ENCODE data around the gene TMED6.

TMED6 gene

DNA sequence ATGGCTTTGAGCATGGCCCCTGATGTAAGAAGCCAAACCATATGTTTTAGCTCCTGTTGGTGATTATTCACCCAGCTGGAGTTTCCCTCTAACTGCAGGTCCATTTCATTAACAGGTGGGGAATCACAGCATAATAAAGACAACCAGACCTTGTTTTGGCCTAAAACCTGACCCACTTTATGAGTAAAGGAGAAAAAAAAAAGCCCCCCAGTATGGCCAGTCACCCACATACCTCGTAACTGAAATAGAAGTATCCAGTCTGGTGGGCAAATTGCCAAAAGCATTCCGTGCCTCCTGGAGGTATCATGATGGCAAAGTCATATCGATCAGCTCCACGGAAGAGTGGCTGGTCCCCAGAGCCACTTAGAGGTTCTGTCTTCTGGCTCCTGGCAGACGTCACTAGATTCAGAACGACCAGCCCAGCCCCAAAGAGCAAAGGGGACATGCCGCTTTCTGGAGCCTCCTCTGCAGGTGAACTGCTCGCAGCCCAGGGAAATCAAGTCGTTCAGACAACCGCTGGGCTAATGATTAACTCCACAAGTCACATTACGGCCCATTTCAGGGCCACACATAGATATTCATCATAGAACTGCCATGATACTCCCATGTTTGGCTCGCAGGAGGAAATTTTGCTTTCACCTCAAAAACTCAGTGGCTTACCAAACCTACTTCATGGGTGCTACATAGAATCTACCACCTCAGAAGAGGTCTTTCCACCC, at the start of gene TMED6:
TSS of gene TMED6 (minus strand) at position 478 of the 719 bp plus-strand sequence. CDS start at position 445, 33 bp downstream.
- DNase-seq (ENCODE audit: low read depth in 1 of 2, low spot score in 1 of 2): no peak

DNA sequence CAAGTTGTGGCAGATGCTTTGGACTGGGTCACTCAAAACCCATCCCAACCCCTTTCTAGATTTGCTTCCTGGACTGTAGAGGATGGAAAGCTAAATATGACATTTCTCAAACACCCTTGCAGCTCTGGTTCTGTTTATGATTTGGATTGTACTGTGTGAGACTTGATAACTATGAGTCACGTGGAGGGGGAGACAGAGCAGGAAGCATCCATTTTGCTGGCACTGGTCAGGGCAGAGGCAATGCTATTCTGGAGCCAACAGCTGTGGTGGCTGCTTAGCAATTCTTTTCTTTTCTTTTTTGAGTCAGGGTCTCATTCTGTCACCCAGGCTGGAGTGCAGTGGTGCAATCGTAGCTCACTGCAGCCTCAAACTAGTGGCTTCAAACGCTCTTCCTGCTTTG, 47.8 kb upstream of the TMED6 start:
- DNase-seq (ENCODE audit: low read depth in 1 of 2, low spot score in 1 of 2): no peak

DNA sequence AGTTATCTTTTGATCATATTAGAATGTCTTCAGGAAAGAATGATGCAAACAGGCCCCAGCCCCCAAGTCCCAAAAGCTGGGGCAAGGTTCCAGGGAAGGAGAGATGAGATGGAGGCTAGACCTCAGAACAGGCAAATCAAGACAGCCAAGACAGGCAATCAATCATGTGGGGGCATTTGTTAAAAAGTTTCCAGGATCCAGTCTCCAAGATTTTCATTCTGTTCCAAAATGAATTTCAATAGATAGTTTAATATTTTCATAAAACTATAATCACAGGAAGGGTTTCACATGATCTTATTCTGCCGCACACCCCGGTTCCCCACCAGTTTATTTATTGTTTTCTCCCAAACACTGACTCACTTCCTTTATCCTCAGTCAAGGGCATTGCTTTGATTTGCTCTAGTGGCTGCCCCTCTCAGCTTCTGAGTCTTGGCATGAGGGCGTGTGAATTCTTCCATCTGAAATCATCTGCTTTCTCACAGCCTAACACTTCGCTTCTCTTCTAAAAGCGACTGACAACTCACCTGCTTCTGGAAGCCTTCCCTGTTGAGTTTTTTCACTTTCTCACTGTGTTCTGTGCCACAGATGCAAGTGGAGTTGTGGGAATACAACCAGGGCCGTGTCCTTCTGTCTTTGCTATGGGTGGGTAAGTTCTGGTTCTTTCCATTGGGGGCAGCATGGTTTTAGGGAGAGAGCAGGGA, 46.4 kb upstream of the TMED6 start:
- DNase-seq (ENCODE audit: low read depth in 1 of 2, low spot score in 1 of 2): no peak

- DNase-seq (ENCODE audit: low read depth in 1 of 2, low spot score in 1 of 2): peak; percentile 26 to 67
Observed at GRCh38 chr16:69396187-69397061, 44.8 kb upstream of the TMED6 start.

- DNase-seq (ENCODE audit: low read depth in 1 of 2, low spot score in 1 of 2): no peak
Observed at GRCh38 chr16:69395859-69396186, 44.2 kb upstream of the TMED6 start.

DNA sequence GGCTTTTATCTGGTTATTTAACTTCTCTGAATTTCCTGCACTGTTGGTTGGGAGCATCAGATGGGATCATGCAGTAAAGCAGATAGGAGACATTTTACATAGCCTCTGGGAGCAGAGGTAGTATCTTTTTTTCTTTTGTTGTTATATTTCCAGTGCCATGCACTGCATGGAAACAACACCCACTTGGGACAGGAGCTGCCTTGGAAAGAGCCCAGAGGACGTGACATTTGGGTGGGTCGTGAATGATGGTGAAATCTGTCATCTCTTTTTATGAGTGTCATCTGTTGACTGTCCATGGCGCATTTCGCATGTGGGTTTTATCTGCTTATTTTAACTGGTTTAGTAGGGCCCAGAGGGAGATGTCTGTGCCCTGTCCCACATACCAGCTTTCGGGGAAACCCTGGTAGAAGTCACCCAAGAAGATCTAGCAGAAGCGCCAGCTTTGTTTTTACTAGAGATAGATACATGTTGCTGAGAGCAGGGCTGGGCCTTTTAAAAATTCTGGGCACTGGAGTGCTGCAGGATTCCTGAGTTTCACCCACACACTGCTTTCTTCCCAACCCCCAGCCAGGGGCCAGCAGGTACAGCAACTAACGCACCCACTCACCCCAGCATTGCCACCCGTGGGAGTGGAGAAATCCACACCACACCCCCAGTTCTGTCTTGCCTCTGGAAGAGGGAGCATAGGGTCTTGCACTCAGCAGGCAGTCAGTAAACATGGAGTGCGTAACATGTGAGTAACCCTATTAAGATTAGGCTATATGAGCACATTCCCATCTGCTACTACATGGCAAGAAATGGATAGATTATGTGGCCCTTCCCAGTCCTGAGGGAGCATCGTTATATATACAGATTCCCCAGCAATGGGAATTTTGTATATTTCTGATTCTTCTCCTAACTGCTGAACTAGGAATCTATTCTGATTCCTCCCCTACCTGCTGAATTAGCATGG, 42.6 kb upstream of the TMED6 start:
- no peak for DNase-seq (ENCODE audit: low read depth in 1 of 2, low spot score in 1 of 2)

GRCh38 chr16:69386596-69386995, 35.0 kb upstream of the TMED6 start:
- no peak for DNase-seq (ENCODE audit: low read depth in 1 of 2, low spot score in 1 of 2)

DNA sequence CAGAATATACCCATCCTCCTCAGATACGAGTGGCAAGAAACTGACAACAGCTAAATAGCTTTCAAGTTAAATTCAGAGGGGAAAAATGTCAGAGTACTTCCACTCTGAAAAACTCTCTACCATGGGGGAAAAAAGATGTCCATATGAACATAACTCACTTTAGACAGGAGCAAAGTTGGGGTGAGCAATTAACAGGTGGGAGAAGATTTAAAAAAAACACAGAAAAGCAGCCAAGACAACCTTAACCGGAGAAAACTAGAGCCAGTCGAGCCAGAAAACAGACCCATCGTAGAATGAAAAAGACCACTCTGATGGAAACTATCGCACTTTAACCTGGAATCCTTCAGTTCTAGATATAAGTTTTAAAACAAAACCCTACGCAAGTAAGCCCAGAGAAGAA, 33.4 kb upstream of the TMED6 start:
- no peak for DNase-seq (ENCODE audit: low read depth in 1 of 2, low spot score in 1 of 2)

DNA sequence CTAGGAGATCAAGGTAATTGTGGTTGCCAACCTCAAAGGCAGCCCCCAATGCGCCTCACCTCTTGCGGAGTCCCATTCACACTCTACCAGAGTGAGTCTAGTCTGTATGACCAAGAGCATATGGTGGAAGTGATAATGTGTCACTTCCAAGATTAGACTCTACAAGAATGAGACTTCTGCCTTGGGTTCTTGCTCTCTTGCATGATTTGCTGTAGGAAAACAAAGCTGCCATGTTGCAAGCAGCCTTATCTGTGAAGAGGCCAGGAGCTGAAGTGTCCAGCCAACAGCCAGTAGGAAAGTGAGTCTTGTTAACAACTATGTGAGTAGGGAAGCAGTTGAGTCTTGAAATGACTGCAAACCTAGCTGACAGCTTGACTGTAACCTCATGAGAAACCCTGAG, 30.8 kb upstream of the TMED6 start:
- no peak for DNase-seq (ENCODE audit: low read depth in 1 of 2, low spot score in 1 of 2)

GRCh38 chr16:69381231-69381630, 29.6 kb upstream of the TMED6 start:
- DNase-seq (ENCODE audit: low read depth in 1 of 2, low spot score in 1 of 2): no peak

DNA sequence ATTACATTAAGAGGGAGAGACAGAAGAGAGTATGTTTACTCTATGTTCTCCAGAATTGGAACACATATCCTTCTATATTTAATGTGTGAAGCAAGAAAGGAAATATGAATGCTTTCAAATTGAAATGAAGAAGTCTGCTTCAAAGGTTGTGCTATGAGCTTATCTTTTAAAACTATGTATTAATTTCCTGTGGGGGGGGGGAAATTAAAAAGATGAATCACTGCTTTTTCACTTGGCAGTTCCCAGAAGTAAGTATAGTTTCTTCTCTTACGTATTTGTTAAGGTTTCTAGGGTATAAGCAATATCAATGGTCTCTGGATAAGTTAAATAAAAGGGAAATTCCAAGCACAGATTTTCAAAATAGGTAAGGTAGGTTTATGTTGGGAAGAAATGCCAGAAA, 27.2 kb upstream of the TMED6 start:
- no peak for DNase-seq (ENCODE audit: low read depth in 1 of 2, low spot score in 1 of 2)

DNA sequence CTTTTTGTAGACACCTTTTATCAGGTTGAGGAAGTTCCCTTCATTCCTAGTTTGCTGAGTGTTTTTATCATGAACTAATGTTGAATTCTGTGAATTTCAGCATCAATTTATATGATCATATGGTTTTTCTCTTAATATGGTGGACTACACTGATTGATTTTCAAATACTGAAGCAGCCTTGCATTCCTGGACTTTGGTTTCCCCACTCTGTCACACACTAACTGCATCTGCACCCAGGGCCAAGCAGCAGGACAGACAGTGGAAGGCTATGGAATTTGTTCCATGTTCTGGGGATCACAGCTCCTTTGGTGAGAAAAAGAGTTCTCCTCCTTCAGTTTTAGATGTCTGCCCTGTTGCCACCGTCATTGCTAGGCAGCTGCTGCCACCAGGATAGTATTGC, 26.4 kb upstream of the TMED6 start:
- DNase-seq (ENCODE audit: low read depth in 1 of 2, low spot score in 1 of 2): no peak

- no peak for DNase-seq (ENCODE audit: low read depth in 1 of 2, low spot score in 1 of 2)
Observed at GRCh38 chr16:69376393-69377059, 24.9 kb upstream of the TMED6 start.

DNA sequence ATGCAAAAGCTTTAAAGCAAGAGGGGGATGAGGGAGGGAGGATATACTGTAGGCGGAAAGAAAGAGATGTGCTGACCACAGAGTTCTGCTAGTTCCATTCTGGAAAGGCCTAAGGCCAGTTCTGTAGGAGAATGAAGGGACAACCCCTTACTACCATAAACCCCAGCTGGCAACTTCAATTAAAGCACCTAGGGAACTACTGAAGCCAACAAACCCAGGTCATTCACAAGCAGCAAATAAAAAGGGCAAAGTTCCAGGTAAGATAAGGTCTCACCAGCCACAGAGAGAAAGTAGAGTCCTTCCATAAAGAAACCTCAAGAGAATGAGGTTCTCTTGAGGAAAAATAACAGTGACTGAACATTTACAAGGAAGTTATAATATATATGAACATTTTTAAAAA, 21.4 kb upstream of the TMED6 start:
- no peak for DNase-seq (ENCODE audit: low read depth in 1 of 2, low spot score in 1 of 2)

- DNase-seq (ENCODE audit: low read depth in 1 of 2, low spot score in 1 of 2): no peak
Observed at GRCh38 chr16:69371564-69371963, 20.0 kb upstream of the TMED6 start.

DNA sequence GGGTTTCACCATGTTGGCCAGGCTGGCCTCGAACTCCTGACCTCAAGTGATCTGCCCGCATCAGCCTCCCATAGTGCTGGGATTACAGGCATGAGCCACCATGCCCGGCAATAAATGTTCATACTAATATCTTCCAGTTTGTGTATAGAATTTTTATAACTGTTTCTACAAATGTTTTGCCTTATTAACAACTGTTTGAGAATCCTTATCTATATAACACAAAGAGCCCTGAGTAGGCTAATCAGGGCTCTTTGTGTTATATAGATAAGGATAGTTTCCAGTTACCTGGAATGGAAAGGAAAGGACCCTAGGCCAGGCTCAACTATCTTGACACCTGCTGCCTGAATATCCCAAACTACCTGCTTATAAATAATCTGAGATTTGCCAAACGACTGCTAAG, 17.3 kb upstream of the TMED6 start:
- DNase-seq (ENCODE audit: low read depth in 1 of 2, low spot score in 1 of 2): no peak

DNA sequence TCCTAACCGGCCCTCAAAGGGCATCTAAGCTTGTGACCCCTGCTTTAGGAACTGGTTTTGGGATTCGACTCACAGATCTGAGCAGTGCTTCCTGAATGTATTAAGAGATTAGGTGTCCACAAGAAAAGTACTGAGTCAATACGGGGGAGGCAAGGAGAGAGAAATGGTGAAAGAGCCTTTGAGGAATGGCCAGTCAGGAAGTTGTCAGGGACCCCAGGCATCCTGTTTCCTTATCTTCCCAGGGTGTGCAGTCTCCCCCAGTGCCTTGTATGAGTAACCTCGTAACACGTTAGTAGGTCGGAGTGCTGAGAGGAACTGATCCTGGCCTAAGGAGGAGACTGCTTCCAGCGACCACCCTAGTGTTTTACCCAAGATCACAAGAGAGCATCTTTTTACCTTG, 16.4 kb upstream of the TMED6 start:
- DNase-seq (ENCODE audit: low read depth in 1 of 2, low spot score in 1 of 2): no peak

DNA sequence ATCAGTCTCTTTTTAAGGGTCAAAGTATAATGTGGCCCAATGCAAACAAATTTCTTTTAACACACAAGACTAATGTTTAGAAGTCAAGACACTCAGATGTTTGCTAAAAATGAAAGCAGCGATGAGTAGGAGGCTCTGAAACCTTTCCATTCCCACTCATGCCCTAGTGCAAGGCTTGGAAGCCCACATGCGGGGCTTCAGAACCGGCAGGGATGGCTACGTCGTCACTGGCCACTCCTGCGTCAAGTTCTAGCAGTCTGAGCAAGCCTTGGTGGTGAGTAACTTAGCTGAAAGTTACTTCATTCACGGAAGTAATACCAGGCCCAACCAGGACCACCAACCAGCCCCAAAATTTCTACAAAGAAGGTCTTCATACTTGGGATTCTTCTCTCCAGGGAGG, 14.8 kb upstream of the TMED6 start:
- no peak for DNase-seq (ENCODE audit: low read depth in 1 of 2, low spot score in 1 of 2)

DNA sequence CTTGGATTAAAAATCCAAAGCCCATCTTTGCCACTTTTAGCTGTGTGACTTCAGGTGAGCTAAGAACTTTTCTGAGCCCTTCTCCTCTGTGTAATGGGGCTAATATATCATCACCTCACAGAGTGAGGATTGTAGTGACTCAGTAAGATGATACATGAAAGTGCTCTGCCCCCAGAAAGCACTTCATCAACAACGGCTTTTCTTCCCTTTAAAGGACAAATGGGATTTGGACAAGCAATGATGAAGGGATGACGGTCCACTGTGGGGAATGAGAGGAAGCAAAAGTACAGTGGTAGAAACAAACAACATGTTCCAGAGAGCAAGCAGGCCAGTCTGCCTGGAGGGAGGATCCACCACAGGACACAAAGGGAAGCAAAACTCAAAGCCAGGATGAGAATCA, 14.3 kb upstream of the TMED6 start:
- DNase-seq (ENCODE audit: low read depth in 1 of 2, low spot score in 1 of 2): no peak

GRCh38 chr16:69364088-69364487, 12.5 kb upstream of the TMED6 start:
- DNase-seq (ENCODE audit: low read depth in 1 of 2, low spot score in 1 of 2): no peak

Data from activated CD4-positive, alpha-beta T cell treated with anti-CD3 and anti-CD28 coated beads, Interleukin-2, amount 50 U/mL, for 24 hours (primary cell).